ENCODE data around the gene GYG2. TPM values are rescaled to one million over a fixed set of nuclear protein-coding genes. Genes with fewer than 3 reads are reported as not detected.

Gene GYG2
- total RNA-seq, 4 donors from 2014 or later: 0.89 to 6.6 (median 2.1) TPM

DNA sequence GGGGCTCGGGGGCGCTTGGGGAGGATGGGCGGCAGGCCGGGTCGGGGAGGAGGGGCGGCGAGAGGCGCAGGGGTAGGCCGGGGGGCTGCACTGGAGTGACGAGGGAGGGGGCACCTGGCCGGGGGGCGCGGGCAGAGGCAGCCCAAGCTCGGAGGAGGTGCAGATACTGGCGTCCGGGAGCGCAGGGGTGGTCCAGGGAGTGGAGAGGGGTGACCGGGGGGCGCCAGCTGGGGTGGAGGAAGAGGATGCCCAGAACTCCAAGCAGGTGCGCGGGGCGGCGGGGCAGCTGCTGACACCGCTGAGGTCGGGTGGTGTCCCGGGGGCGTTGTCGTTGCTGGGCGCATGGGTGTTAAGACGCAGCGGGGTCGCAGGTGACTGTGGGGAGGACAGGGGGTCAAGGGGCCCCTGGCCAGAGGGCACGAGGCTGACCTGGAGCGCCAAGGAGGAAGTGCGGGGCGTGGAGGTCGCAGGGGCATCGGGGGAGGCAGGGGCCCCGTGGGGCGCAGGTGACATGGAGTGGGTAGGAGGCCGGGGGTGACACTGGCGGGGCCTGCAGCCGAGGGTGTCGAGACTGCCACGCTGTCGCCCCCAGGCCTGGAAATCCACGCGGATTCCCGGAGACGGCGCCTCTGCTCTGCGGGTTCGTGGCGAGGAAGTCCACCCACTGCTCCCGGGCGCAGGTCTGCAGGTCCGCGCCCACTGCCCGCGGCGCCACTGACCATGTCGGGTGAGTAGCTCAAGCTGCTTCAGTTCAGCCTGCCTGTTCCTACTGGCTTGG, 928 bp downstream of the GYG2 start:
- no peaks in the 10 kb centered on the region for H3K36me3 ChIP-seq
- H3K27me3 ChIP-seq: no peaks in the 10 kb centered on the region
- intact Hi-C loops (cut with DNase I): no loop called here
- peak in 1 of 2 donors; percentile 2 for DNase-seq
- TF ChIP-seq POLR2A (IDR thresholded peaks at IDR 0.05) (no peak), CTCF (IDR thresholded peaks at IDR 0.05) (no peak)
- H3K4me3 ChIP-seq (replicated peaks in 1 of 3): peak overlapping the region in 1 of 3 donors; percentile 28
- peaks cover 0 to 14% of the 10 kb centered on the region in 2 donors for H3K4me1 ChIP-seq
- no peak overlapping the region for H3K27ac ChIP-seq
- no peaks in the 10 kb centered on the region for H3K9me3 ChIP-seq
- 7 to 15% methylated on average over 3 to 8 of the region's 62 CpGs for WGBS, 2 donors

DNA sequence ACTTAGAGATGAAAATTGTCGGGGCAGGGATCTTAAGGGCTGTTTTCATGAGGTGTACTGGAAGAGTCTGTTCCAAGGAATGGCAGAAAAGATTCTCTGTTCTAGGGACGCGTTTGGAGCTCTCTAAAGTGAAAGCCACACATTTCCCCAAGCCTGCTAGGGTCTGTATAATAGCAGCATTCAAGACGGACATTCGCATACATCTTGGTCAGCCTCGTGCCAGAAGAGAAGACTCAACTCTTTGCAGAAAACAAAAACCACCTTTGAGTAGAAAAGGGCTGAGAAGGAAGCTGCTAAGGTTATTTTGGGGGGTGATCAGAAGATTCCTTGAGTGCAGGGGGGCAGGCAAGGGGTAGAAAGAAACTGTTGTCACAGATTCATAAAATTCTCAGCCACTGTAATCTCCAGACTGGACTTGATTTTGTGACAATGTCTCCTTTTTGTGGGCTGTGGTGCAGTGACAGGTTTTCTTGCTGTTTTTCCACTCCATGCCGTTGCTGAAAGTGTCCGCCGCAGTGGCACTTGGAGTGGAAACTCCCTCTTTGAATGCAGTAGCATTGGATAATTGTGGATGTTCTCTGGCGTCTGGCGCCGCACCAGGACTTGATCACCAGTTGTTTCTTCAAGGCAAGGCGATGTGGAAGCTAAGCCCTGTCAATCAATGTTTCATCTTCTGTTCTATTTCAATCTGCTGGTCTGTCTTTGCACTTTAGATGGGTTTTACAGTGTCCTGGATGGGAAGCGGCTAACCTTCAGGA, 2.9 kb downstream of the GYG2 start:
- no peaks in the 10 kb centered on the region for H3K36me3 ChIP-seq
- no peaks in the 10 kb centered on the region for H3K27me3 ChIP-seq
- intact Hi-C loops (cut with DNase I): no loop called here
- H3K27ac ChIP-seq: no peak overlapping the region
- H3K4me1 ChIP-seq: peaks cover 0 to 14% of the 10 kb centered on the region in 2 donors
- no peak overlapping the region for H3K4me3 ChIP-seq (replicated peaks in 1 of 3)
- WGBS, 2 donors: 93% methylated on average over 14 of the region's 14 CpGs
- H3K9me3 ChIP-seq: no peaks in the 10 kb centered on the region
- no peak for DNase-seq
- no peak for TF ChIP-seq POLR2A (IDR thresholded peaks at IDR 0.05)
- no peak for TF ChIP-seq CTCF (IDR thresholded peaks at IDR 0.05)

DNA sequence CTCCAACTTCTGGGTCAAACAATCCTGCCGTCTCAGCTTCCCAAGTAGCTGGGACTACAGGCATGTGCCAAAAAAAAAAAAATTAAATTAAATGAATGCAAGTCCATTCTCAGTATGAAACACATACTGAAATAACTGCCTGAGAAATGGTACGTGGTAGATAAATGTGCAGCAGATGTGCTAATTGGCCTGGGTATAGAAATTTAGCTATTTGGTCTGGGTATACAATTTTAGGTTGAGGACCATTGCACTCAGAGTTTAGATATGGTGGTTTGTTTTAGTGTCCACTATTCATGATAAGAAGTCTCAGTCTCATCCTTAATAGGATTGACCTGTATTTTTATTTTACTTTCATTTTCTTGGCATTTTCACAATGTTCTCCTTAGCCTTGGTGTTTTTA, 9.2 kb downstream of the GYG2 start:
- no peaks in the 10 kb centered on the region for H3K36me3 ChIP-seq
- H3K9me3 ChIP-seq: no peaks in the 10 kb centered on the region
- no peak overlapping the region for H3K27ac ChIP-seq
- no peaks in the 10 kb centered on the region for H3K4me1 ChIP-seq
- TF ChIP-seq CTCF (IDR thresholded peaks at IDR 0.05) (no peak), POLR2A (IDR thresholded peaks at IDR 0.05) (no peak)
- no peaks in the 10 kb centered on the region for H3K27me3 ChIP-seq
- intact Hi-C loops (cut with DNase I): no loop called here
- no peak for DNase-seq
- WGBS, 2 donors: 94 to 98% methylated on average over 2 of the region's 2 CpGs
- no peak overlapping the region for H3K4me3 ChIP-seq (replicated peaks in 1 of 3)

GRCh38 chrX:2840961-2841360, 12.2 kb downstream of the GYG2 start:
- H3K27me3 ChIP-seq: no peaks in the 10 kb centered on the region
- H3K9me3 ChIP-seq: no peaks in the 10 kb centered on the region
- no peak for DNase-seq
- no peaks in the 10 kb centered on the region for H3K36me3 ChIP-seq
- TF ChIP-seq POLR2A (IDR thresholded peaks at IDR 0.05) (no peak), CTCF (IDR thresholded peaks at IDR 0.05) (no peak)
- H3K4me1 ChIP-seq: no peaks in the 10 kb centered on the region
- intact Hi-C loops (cut with DNase I): no loop called here
- 85 to 94% methylated on average over 1 of the region's 1 CpG for WGBS, 2 donors
- H3K4me3 ChIP-seq (replicated peaks in 1 of 3): no peak overlapping the region
- H3K27ac ChIP-seq: no peak overlapping the region

DNA sequence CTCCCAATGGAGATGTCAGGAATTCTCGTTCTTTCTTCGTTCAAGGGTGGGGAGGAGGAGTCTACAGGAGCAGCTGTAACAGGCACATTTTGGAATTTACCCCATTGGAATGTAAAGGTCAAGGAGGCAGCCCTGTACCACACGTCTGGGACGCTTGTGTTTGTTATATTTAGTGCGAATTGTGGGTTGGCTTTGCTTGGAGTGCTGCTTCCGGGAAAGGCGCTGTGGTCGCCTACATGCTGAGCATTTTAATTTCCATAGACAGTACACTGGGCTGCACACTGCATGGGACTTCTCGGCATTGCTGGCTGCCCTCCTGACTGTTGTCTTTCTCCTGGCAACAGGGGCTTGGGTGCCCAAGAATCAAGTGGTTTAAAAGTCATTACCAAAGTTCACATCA, 12.8 kb downstream of the GYG2 start:
- intact Hi-C loops (cut with DNase I): no loop called here
- no peak for TF ChIP-seq CTCF (IDR thresholded peaks at IDR 0.05)
- no peak for TF ChIP-seq POLR2A (IDR thresholded peaks at IDR 0.05)
- no peaks in the 10 kb centered on the region for H3K4me1 ChIP-seq

More for the DNA sequence above, 12.8 kb downstream of the GYG2 start:
- H3K36me3 ChIP-seq: no peaks in the 10 kb centered on the region
- no peaks in the 10 kb centered on the region for H3K9me3 ChIP-seq
- no peaks in the 10 kb centered on the region for H3K27me3 ChIP-seq
- H3K27ac ChIP-seq: no peak overlapping the region
- H3K4me3 ChIP-seq (replicated peaks in 1 of 3): no peak overlapping the region
- DNase-seq: no peak
- WGBS, 2 donors: 58 to 77% methylated on average over 8 to 9 of the region's 9 CpGs

All from thyroid gland (tissue), 4 donors.